Measurements from ENCODE around the gene ADGRA1. TPM values are rescaled to one million over a fixed set of nuclear protein-coding genes. Genes with fewer than 3 reads are reported as not detected.

ADGRA1 gene
- total RNA-seq, 2 experiments from 2014 or later, result not detected

DNA sequence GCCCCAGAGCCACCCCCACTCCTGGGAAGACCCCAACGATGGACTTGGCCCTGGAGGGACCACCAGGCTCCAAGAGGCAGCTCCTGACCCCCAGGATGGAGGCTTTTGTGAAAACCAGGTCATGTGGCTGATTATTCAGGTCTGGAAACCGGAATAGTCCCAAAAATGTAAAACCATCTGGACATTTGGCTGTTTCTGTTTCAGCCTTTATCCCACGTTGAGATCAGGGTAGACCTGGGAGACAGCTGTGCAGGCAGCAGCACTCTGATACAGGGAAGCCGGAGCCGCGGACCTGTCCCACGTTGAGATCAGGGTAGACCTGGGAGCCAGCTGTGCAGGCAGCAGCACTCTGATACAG lies 7.1 kb upstream of the ADGRA1 start:
- no peaks in the 10 kb centered on the region for H3K36me3 Mint-ChIP-seq (ENCODE audit: low read depth)
- no peak overlapping the region for H3K27ac Mint-ChIP-seq
- H3K4me1 Mint-ChIP-seq, result no peaks in the 10 kb centered on the region
- CTCF ChIA-PET, result no interaction called here
- DNase-seq (no peak), ATAC-seq (no peak)
- intact Hi-C loops (cut with DNase I, micrococcal nuclease), result no loop called here
- no peaks in the 10 kb centered on the region for H3K9me3 Mint-ChIP-seq (ENCODE audit: low read depth)
- POLR2A ChIA-PET, result no interaction called here
- H3K4me3 Mint-ChIP-seq, result no peak overlapping the region
- H3K27me3 Mint-ChIP-seq, result no peaks in the 10 kb centered on the region

DNA sequence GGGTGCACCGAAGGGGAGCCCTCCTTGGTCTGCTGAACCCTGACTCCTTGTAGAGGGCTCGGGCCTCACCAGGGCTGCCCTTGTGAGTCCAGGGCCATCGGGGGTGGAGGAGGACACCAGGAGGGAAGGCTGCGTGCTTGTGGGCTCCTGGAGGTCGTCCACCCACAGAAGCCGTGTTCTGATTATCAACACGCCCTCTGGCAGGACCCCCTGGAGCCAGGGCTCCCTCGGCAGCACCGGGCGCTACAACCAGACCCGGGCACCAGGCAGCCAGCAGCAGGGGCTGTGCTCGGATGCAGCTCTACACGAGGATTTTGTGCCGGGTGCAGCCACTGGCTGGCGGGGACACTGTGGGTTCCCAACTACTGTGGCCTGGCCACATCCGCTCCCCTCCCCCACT lies 6.1 kb upstream of the ADGRA1 start:
- Mint-ChIP-seq H3K36me3 (ENCODE audit: low read depth) (no peaks in the 10 kb centered on the region), H3K4me3 (no peak overlapping the region), H3K27me3 (peaks cover under 1% of the 10 kb centered on the region), H3K9me3 (ENCODE audit: low read depth) (no peaks in the 10 kb centered on the region), H3K27ac (no peak overlapping the region), H3K4me1 (no peaks in the 10 kb centered on the region)
- DNase-seq (no peak), ATAC-seq (no peak)
- intact Hi-C loops (cut with DNase I, micrococcal nuclease), result no loop called here
- ChIA-PET CTCF (no interaction called here), POLR2A (no interaction called here)

DNA sequence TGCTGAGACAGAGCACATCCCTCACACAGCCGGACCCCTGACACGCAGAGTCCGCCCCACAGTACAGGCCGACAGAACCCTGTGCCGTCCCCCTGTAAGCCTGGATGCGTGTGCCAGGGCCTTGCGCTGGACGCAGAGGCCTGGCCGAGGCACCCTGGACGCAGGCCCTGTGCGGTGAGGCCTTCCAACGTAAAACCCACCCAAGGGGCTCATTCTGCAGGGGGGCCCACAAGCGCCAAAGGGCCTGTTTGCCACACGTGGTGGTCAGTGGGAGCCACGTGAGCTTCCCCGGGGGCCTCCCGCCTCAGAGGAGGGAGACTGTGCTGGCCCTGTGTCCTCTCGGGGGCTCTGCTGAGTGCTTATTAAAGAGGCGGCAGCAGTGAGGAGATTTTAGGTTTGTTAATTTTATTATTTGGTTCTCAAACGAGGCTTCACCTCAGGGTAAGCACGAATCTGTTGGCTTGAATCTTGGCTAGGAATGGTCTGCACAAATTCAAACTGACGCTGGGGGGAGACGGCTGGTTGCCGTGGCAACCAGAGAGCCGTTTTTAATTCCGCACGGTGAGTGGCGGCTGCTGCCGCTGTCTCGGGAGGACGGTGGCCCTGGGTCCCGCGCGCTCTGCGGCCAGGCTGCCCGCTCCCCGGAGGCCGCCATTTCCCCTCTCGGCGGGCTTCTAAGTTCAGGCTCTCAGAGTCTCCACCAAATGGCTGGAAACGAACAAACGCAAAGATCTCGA lies 4.9 kb upstream of the ADGRA1 start:
- Mint-ChIP-seq H3K27ac (no peak overlapping the region), H3K4me1 (no peaks in the 10 kb centered on the region), H3K4me3 (no peak overlapping the region), H3K9me3 (ENCODE audit: low read depth) (no peaks in the 10 kb centered on the region), H3K27me3 (peaks cover 7% of the 10 kb centered on the region), H3K36me3 (ENCODE audit: low read depth) (no peaks in the 10 kb centered on the region)
- DNase-seq (no peak), ATAC-seq (no peak)
- CTCF ChIA-PET, result no interaction called here
- intact Hi-C loops (cut with DNase I, micrococcal nuclease), result no loop called here
- POLR2A ChIA-PET, result no interaction called here

DNA sequence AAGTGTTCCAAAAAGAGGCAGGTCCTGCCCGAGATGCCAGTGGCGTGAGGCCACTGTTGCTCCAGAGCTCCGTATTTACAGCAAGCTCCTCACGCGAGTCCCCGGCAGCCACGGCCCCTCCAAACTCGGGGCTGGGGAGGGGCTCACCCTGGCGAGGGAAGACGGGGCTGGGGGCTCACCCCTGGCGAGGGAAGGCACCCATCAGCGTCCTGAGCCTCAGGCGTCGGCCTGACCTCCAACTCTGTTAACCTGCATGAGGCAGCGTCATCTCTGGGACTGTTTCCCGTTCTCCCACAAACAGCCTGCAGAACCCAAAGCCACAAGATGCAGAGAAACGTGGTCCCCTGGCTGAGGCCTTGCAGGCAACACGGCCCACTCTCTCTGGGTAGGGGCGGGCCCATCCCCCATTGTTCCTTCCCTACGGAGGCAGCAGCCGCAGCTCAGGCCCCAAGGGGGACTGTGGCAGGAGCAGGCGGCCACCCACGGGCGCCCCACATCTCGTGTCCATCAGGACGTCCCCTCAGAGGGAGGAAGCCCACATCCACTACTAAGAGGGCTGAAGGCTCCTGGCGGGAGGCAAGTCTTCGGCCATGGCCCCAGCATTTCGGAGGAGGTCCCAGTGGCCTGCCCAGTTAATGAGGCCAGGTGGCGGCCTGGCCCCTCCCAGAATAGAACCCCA lies 4.2 kb upstream of the ADGRA1 start:
- intact Hi-C loops (cut with DNase I, micrococcal nuclease), result no loop called here

DNA sequence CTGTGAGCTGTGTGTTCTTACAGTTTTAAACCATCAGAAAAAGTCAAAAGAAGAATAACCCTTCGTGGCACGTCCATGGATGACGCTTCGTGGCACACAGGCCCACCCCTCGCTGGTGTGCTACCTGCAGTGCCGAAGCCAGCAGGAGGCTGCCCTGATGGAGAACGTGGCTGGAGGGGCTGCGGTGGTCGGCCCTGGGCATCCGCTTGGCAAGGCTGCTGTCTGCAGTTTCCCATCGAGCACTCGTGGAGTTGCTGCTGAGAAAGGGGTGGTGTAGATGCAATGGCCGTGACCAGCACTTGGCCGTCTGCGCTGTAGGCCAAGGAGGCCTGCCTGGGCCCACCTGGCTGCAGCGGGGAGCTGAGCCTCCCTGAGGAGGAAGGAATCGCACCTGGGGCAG lies 3.2 kb upstream of the ADGRA1 start:
- Mint-ChIP-seq H3K4me3 (no peak overlapping the region), H3K9me3 (ENCODE audit: low read depth) (no peaks in the 10 kb centered on the region), H3K27me3 (peaks cover 11% of the 10 kb centered on the region), H3K36me3 (ENCODE audit: low read depth) (no peaks in the 10 kb centered on the region), H3K27ac (no peak overlapping the region), H3K4me1 (no peaks in the 10 kb centered on the region)
- ATAC-seq (no peak), DNase-seq (no peak)
- intact Hi-C loops (cut with DNase I, micrococcal nuclease), result no loop called here
- CTCF ChIA-PET, result no interaction called here
- POLR2A ChIA-PET, result no interaction called here

More for the DNA sequence above, 4.2 kb upstream of the ADGRA1 start:
- Mint-ChIP-seq H3K4me1 (no peaks in the 10 kb centered on the region), H3K27me3 (peaks cover 7% of the 10 kb centered on the region), H3K27ac (no peak overlapping the region), H3K4me3 (no peak overlapping the region), H3K36me3 (ENCODE audit: low read depth) (no peaks in the 10 kb centered on the region), H3K9me3 (ENCODE audit: low read depth) (no peaks in the 10 kb centered on the region)
- ChIA-PET CTCF (no interaction called here), POLR2A (no interaction called here)
- DNase-seq (no peak), ATAC-seq (no peak)

DNA sequence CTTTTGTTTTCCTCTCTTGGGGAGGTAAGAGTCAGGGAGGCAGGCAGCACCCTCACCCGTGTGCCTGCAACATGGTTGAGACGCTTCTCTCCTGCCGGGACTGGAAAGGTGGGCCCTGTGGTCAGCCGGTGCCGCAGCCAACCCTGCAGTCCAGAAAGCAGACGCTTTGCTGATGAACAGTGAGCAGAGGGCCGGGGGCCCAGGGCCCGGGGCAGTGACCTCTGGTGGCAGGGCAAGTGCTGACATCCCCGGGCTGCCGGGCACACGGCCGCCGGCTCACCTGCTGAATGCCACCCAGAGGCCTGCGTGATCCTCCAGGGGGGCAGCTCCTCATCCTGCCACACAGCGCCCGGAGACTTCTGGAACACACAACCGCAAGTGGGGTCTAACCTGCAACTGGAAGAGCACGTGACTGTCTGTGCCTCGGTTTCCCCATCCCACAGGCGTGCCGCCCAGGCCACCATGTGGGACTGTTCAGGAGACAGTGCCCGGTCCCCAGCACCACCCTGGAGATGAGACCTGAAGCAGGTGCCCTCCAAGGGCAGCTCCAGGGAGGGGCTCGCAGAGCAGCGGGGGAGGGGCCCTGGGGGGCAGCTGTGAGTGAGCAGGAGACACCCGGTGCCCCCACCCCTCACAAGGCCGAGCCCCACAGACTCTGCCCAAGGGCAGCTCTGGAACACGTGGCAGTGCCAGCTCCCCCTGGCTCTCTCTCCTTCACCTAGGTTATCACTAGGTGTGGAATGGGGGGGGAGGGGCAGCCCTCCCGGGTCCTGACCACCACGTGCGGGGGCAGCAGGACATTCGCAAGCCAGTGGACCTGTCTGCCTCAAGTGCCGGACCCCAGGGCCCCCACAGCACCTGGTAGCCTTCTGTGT lies 2.2 kb upstream of the ADGRA1 start:
- H3K27me3 Mint-ChIP-seq, result peaks cover 14% of the 10 kb centered on the region
- no peak for ATAC-seq

DNA sequence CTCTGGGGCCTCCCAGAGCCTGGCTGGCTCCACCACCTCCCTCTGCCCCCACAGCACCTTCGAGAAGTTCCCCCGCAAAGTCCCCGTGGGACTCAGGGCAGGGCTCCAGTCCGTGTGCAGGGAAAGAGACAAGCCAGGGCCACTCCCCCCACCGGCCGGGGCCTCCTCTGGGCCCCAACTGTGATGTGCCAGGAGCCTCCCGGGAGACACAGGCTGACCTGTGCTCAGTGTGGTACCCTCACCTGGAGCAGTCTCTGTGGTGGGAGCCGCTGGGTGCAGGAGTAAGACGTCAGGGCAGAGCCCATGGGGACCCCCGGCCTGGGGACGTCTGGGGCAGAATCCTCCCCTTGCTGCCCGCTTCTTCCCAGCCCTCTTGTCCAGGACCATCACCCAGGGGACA lies 1.5 kb upstream of the ADGRA1 start:
- intact Hi-C loops (cut with DNase I, micrococcal nuclease), result no loop called here
- Mint-ChIP-seq H3K9me3 (ENCODE audit: low read depth) (no peaks in the 10 kb centered on the region), H3K27ac (no peak overlapping the region), H3K4me3 (no peak overlapping the region), H3K36me3 (ENCODE audit: low read depth) (no peaks in the 10 kb centered on the region), H3K4me1 (no peaks in the 10 kb centered on the region), H3K27me3 (peaks cover 14% of the 10 kb centered on the region)
- DNase-seq, result no peak
- ChIA-PET POLR2A (no interaction called here), CTCF (no interaction called here)
- ATAC-seq, result no peak

More for the DNA sequence above, 2.2 kb upstream of the ADGRA1 start:
- intact Hi-C loops (cut with DNase I, micrococcal nuclease), result no loop called here
- ChIA-PET CTCF (no interaction called here), POLR2A (no interaction called here)
- Mint-ChIP-seq H3K4me3 (no peak overlapping the region), H3K9me3 (ENCODE audit: low read depth) (no peaks in the 10 kb centered on the region), H3K4me1 (no peaks in the 10 kb centered on the region), H3K36me3 (ENCODE audit: low read depth) (no peaks in the 10 kb centered on the region), H3K27ac (no peak overlapping the region)
- no peak for DNase-seq

DNA sequence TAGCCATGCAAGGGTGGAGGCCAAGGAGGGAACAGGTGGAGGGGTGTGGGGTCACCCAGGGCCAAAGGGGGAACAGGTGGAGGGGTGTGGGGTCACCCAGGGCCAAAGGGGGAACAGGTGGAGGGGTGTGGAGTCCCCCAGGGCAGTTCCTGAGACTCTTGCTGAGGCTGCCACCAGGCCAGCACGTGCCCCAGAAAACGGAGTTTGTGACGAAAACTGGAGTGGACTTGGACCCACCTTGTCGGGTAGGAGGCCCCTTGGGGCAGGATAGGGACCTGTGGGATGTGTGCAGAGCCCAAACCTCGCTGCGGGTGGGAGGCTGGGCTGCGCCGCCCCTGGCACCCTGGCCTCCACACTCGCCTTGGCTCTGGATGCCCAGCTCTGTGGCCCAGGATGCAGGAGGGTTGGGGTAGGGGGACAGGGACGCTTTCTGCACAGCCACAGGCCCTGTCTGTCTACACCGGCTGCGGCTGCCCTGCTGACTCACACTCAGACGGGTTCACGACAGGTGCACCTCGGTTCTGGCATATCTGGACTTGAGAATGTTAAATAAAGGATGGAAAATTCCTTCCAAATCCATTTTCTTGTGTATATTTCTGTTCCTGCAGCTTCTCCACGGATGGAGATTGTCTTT lies 562 bp upstream of the ADGRA1 start:
- no peaks in the 10 kb centered on the region for H3K4me1 Mint-ChIP-seq
- ChIA-PET CTCF (no interaction called here), POLR2A (no interaction called here)

DNA sequence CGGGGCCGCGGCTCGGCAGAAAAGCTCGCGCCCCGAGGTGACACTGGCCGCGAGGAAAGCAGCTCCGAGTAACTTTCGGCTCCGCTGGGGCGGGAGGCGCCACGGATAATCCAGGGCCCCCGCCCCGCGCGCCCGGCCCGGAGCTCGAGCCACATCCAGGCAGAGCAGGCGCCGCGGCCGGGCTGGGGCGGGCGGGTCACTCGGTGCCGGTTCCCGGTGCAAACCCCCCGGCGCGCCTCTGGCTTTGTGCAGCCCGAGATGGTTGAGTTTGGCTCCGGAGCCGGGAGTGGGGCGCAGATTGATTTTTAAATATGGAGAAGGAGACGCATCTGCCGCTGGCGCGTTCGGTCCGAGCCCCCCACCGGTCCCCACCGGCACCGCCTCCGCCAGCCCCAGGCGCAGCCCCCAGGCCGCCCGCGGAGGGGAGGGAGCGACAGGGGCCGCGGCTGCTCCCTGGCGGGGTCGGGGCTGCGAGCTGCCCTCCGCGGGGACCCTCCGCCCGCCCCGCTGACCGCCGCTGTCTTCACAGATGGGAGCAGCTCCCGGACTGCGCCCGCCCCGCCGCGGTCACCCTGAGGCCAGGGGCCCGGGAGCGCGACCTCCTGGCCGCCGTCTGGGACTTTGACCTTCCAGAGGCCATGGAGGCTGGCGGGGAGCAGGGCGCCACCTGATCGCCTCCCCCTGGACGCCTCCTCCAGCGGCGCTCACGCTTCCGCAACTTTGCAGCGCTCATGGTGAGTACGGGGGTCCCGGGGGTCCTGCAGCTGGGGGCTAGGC lies 643 bp downstream of the ADGRA1 start:
- DNase-seq, result no peak
- H3K36me3 Mint-ChIP-seq (ENCODE audit: low read depth), result no peaks in the 10 kb centered on the region
- CTCF ChIA-PET, result no interaction called here
- H3K27ac Mint-ChIP-seq, result no peak overlapping the region
- intact Hi-C loops (cut with DNase I, micrococcal nuclease), result no loop called here
- ATAC-seq, result no peak
- POLR2A ChIA-PET, result no interaction called here
- no peaks in the 10 kb centered on the region for H3K4me1 Mint-ChIP-seq
- no peak overlapping the region for H3K4me3 Mint-ChIP-seq
- H3K9me3 Mint-ChIP-seq (ENCODE audit: low read depth), result no peaks in the 10 kb centered on the region
- H3K27me3 Mint-ChIP-seq, result peaks cover 14% of the 10 kb centered on the region

More for the DNA sequence above, 562 bp upstream of the ADGRA1 start:
- H3K27ac Mint-ChIP-seq, result no peak overlapping the region
- H3K4me3 Mint-ChIP-seq, result no peak overlapping the region
- DNase-seq (no peak), ATAC-seq (no peak)
- intact Hi-C loops (cut with DNase I, micrococcal nuclease), result no loop called here
- H3K9me3 Mint-ChIP-seq (ENCODE audit: low read depth), result no peaks in the 10 kb centered on the region
- peaks cover 14% of the 10 kb centered on the region for H3K27me3 Mint-ChIP-seq
- no peaks in the 10 kb centered on the region for H3K36me3 Mint-ChIP-seq (ENCODE audit: low read depth)

DNA sequence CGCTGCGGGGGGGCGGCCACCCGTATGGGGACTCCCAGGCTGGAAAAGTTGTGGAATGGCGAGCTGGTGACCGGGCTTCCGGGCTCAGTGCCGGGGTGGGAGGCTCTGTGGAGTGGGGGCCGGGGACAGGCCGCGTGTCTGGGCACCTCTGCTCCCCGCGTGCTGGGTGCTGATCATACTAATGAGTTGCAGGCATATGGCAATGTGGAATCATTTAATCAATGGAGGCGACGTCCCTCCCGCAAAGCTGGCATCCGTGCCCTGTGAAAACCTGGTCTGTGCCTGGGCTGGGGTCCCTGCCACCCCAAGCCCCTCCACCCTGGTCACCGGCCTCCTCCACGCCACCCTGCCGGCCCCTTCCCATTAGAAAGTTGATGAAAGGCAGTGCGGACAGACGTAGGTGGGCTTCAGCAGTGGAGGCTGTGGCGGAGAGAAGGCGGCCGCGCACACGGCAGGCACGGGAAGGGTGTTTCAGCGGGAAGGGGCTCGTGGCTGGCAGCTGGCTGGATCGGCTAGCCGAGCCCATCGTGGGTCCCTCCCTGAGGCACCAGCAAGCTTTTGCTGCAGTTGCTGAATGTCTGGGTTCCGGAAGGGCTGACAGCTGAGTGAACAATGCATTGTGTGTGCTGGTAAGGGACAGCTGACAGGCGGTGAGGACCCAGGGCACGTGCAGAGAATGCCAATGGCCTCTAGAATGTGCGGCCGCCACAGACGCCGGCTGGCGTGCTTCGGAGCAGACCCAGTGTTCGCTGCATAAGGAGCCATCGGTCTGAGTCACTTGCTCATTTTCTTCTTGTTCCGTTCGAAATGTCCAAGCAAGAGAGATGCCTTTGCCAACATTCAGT lies 1.5 kb downstream of the ADGRA1 start:
- H3K36me3 Mint-ChIP-seq (ENCODE audit: low read depth), result no peaks in the 10 kb centered on the region
- DNase-seq (no peak), ATAC-seq (no peak)
- no peaks in the 10 kb centered on the region for H3K9me3 Mint-ChIP-seq (ENCODE audit: low read depth)
- ChIA-PET POLR2A (no interaction called here), CTCF (no interaction called here)
- intact Hi-C loops (cut with DNase I, micrococcal nuclease), result no loop called here
- H3K27me3 Mint-ChIP-seq, result peaks cover 14% of the 10 kb centered on the region
- no peaks in the 10 kb centered on the region for H3K4me1 Mint-ChIP-seq
- H3K4me3 Mint-ChIP-seq, result no peak overlapping the region
- H3K27ac Mint-ChIP-seq, result no peak overlapping the region

DNA sequence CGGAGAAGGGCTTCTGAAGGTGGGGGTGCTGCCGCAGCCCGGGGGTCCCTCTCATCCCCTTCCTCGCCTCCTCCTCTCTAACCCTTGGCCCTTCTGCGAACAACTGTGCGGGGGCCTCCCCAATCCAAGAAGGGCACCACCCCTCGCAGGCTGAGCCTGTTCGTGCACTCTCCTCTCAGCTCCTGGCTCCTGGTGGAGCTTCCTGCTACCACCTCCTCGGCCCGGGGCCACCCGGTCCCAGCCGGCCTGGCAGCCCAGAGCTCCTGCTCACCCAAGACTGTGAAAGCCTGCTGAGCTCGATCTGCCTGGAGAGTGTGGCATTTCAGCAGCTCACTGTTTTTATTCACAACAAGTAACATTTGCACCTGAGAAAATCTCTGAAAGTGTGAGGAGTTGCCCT lies 2.4 kb downstream of the ADGRA1 start:
- no peaks in the 10 kb centered on the region for H3K4me1 Mint-ChIP-seq
- intact Hi-C loops (cut with DNase I, micrococcal nuclease), result no loop called here
- H3K27me3 Mint-ChIP-seq, result peaks cover 14% of the 10 kb centered on the region
- CTCF ChIA-PET, result no interaction called here
- POLR2A ChIA-PET, result no interaction called here
- H3K9me3 Mint-ChIP-seq (ENCODE audit: low read depth), result no peaks in the 10 kb centered on the region
- H3K36me3 Mint-ChIP-seq (ENCODE audit: low read depth), result no peaks in the 10 kb centered on the region
- no peak for DNase-seq
- no peak overlapping the region for H3K4me3 Mint-ChIP-seq
- no peak for ATAC-seq
- H3K27ac Mint-ChIP-seq, result no peak overlapping the region

Data from activated CD4-positive, alpha-beta T cell treated with anti-CD3 and anti-CD28 coated beads for 36 hours (primary cell).